ENCODE results near the gene MGMT. TPM values are rescaled to one million over a fixed set of nuclear protein-coding genes. Genes with fewer than 3 reads are reported as not detected.

Gene MGMT
- polyA plus RNA-seq, 3 donors, result 9.5 to 23.5 (median 17.5) TPM

DNA sequence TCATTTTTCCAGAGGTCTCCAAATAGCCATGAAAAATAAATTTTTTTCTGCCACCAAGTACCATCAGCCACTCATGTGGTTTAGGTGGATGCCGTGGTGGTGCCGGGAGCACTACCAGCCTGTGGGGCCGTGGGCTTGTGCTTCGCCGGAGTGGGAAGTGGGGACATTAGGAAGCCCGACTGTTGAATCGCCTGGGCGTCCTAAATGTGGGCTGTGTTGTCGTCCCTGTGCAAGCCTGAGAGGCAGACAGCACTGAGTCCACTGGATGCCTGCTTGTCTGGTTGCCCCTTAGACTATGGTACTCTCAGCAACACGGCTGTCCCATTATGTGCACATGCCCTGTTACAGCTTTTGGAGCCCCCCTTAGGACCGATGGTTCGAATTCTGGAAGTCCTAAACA, 59.9 kb downstream of the MGMT start:
- H3K27me3 ChIP-seq (ENCODE audit: control insufficient read depth in 2 of 2, insufficient read depth in 2 of 2, low read length in 2 of 2), result no peaks in the 10 kb centered on the region
- intact Hi-C loops (cut with micrococcal nuclease), result no loop called here
- H3K27ac ChIP-seq (ENCODE audit: low read depth in 1 of 2, low read length in 2 of 2), result no peak overlapping the region
- H3K79me2 ChIP-seq (ENCODE audit: insufficient read depth, low read length), result no peaks in the 10 kb centered on the region
- no peak overlapping the region for H3K4me3 ChIP-seq (replicated peaks in 1 of 3; ENCODE audit: low read depth in 2 of 3, low read length in 3 of 3)
- TF ChIP-seq, protein P1, sequence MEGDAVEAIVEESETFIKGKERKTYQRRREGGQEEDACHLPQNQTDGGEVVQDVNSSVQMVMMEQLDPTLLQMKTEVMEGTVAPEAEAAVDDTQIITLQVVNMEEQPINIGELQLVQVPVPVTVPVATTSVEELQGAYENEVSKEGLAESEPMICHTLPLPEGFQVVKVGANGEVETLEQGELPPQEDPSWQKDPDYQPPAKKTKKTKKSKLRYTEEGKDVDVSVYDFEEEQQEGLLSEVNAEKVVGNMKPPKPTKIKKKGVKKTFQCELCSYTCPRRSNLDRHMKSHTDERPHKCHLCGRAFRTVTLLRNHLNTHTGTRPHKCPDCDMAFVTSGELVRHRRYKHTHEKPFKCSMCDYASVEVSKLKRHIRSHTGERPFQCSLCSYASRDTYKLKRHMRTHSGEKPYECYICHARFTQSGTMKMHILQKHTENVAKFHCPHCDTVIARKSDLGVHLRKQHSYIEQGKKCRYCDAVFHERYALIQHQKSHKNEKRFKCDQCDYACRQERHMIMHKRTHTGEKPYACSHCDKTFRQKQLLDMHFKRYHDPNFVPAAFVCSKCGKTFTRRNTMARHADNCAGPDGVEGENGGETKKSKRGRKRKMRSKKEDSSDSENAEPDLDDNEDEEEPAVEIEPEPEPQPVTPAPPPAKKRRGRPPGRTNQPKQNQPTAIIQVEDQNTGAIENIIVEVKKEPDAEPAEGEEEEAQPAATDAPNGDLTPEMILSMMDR (IDR thresholded peaks at IDR 0.05), result no peak
- Mint-ChIP-seq H3K27me3 (ENCODE audit: low read depth in 3 of 3) (peaks cover 0 to 1% (median 0%) of the 10 kb centered on the region in 3 donors), H3K4me1 (no peaks in the 10 kb centered on the region), H3K36me3 (peaks cover 4 to 11% of the 10 kb centered on the region in 2 donors), H3K4me3 (no peak overlapping the region), H3K9me3 (peaks cover 3 to 14% (median 7%) of the 10 kb centered on the region in 7 donors), H3K27ac (no peak overlapping the region)
- no peak overlapping the region for H3K4me2 ChIP-seq (replicated peaks; ENCODE audit: extremely low read depth, low read length, poor library complexity, severe bottlenecking)
- no peak for DNase-seq
- H3K9ac ChIP-seq (ENCODE audit: insufficient read depth, low read length, poor library complexity, severe bottlenecking), result no peak overlapping the region
- H4K20me1 ChIP-seq (ENCODE audit: insufficient read depth, low read length), result no peaks in the 10 kb centered on the region
- peaks cover 0 to 2% of the 10 kb centered on the region in 2 donors for H3K9me3 ChIP-seq (replicated peaks in 1 of 2; ENCODE audit: control insufficient read depth in 1 of 2, insufficient read depth in 1 of 2, low read length in 2 of 2)
- no peaks in the 10 kb centered on the region for H3K36me3 ChIP-seq (replicated peaks in 1 of 2; ENCODE audit: control insufficient read depth in 1 of 2, insufficient read depth in 2 of 2, low read length in 2 of 2)
- no peak overlapping the region for H2AFZ ChIP-seq (ENCODE audit: insufficient read depth, low read depth, low read length, poor library complexity, severe bottlenecking)
- WGBS (ENCODE audit: insufficient coverage), result 98% methylated on average over 8 of the region's 12 CpGs
- H3K4me1 ChIP-seq (ENCODE audit: control insufficient read depth in 1 of 2, insufficient read depth in 2 of 2, low read length in 2 of 2), result no peaks in the 10 kb centered on the region

DNA sequence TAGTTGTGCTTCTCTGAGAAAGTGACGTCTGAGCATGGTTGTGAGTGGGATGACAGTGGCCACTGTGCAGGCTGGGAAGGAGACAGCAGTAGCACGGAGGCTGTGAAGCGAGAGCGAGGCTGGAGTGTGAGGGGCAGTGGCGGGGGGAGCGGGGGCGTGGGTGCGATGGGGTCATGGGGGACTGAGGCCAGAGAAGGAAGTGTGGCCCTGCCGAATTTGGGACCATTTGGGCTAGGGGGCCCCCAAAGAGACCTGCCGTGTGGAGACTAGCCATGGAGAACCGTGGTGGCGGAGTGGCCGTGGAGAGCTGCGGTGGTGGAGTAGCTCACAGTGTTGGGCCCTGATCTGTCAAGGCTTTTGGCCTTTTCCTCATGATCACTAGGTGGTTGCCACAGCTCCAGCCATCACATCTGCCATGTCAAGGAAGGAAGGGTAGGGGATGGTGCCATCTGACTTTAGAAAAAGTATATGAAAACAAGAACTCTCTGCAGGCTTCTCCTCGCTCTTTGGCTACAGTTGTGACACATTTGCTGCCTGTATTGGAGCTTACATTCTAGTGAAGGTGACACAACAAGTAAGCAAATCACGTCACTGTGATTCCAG, 61.4 kb downstream of the MGMT start:
- TF ChIP-seq, protein P1 (IDR thresholded peaks at IDR 0.05), result no peak
- Histone ChIP-seq H3K79me2 (ENCODE audit: insufficient read depth, low read length) (no peaks in the 10 kb centered on the region), H3K9me3 (replicated peaks in 1 of 2; ENCODE audit: control insufficient read depth in 1 of 2, insufficient read depth in 1 of 2, low read length in 2 of 2) (peaks cover 0 to 2% of the 10 kb centered on the region in 2 donors), H3K4me2 (replicated peaks; ENCODE audit: extremely low read depth, low read length, poor library complexity, severe bottlenecking) (no peak overlapping the region), H3K4me3 (replicated peaks in 1 of 3; ENCODE audit: low read depth in 2 of 3, low read length in 3 of 3) (no peak overlapping the region), H3K27me3 (ENCODE audit: control insufficient read depth in 2 of 2, insufficient read depth in 2 of 2, low read length in 2 of 2) (no peaks in the 10 kb centered on the region), H3K27ac (ENCODE audit: low read depth in 1 of 2, low read length in 2 of 2) (no peak overlapping the region), H3K4me1 (ENCODE audit: control insufficient read depth in 1 of 2, insufficient read depth in 2 of 2, low read length in 2 of 2) (no peaks in the 10 kb centered on the region), H3K9ac (ENCODE audit: insufficient read depth, low read length, poor library complexity, severe bottlenecking) (no peak overlapping the region), H2AFZ (ENCODE audit: insufficient read depth, low read depth, low read length, poor library complexity, severe bottlenecking) (no peak overlapping the region), H3K36me3 (replicated peaks in 1 of 2; ENCODE audit: control insufficient read depth in 1 of 2, insufficient read depth in 2 of 2, low read length in 2 of 2) (no peaks in the 10 kb centered on the region), H4K20me1 (ENCODE audit: insufficient read depth, low read length) (no peaks in the 10 kb centered on the region)
- 90% methylated on average over 10 of the region's 16 CpGs for WGBS (ENCODE audit: insufficient coverage)
- intact Hi-C loops (cut with micrococcal nuclease), result no loop called here
- Mint-ChIP-seq H3K4me3 (no peak overlapping the region), H3K9me3 (peaks cover 3 to 14% (median 7%) of the 10 kb centered on the region in 7 donors), H3K36me3 (peaks cover 4 to 11% of the 10 kb centered on the region in 2 donors), H3K27me3 (ENCODE audit: low read depth in 3 of 3) (peaks cover 0 to 4% (median 0%) of the 10 kb centered on the region in 3 donors), H3K4me1 (peaks cover 8% of the 10 kb centered on the region), H3K27ac (no peak overlapping the region)
- no peak for DNase-seq

Data from CD14-positive monocyte (primary cell).